Kidney (tissue), 22 donors: ENCODE results near the gene PLEK. TPM values are rescaled to one million over a fixed set of nuclear protein-coding genes. Genes with fewer than 3 reads are reported as not detected.

Experiments used
- DNase-seq, 5 donors: peaks; one replicate each; pipeline ENCODE4 v3.0.0-alpha.2; 2013 to 2020
- FAIRE-seq: peaks from 2 replicates; lab custom pipeline; 2012; peaks lifted over from hg19 to GRCh38; lab: Jason Lieb, UNC
- H3K27ac ChIP-seq, 2 donors: one replicate each; pipeline ENCODE4 v1.7.0; 2013; ENCODE audit warnings: low read depth in 2 of 2, low read length in 2 of 2, inconsistent platforms in 1 of 2
- H3K27me3 ChIP-seq: one replicate; pipeline ENCODE4 v1.7.1; 2013; ENCODE audit warnings: low read length, inconsistent platforms; ENCODE audit not compliant: control insufficient read depth, insufficient read depth
- H3K36me3 ChIP-seq, 3 donors: one replicate each; pipeline versions ENCODE4 v1.7.0 to v1.7.1; 2013; ENCODE audit warnings: low read length in 3 of 3, control low read depth in 1 of 3, inconsistent platforms in 1 of 3; ENCODE audit not compliant: insufficient read depth in 3 of 3, control insufficient read depth in 2 of 3
- H3K4me1 ChIP-seq, 3 donors: one replicate each; pipeline versions ENCODE4 v1.7.0 to v1.7.1; 2013; ENCODE audit warnings: low read length in 3 of 3, inconsistent platforms in 1 of 3, low read depth in 1 of 3; ENCODE audit not compliant: control insufficient read depth in 2 of 3, insufficient read depth in 2 of 3
- H3K4me3 ChIP-seq, 3 donors: one replicate each; pipeline versions ENCODE4 v1.7.0 to v1.8.1; 2013; ENCODE audit warnings: low read length in 3 of 3, control low read depth in 1 of 3, inconsistent platforms in 1 of 3
- H3K9ac ChIP-seq, 3 donors: one replicate each; pipeline versions ENCODE4 v1.7.0 to v1.7.1; 2013; ENCODE audit warnings: low read length in 3 of 3, control low read depth in 1 of 3, inconsistent platforms in 1 of 3
- H3K9me3 ChIP-seq, 3 donors: one replicate each; pipeline versions ENCODE4 v1.7.0 to v1.7.1; 2013; ENCODE audit warnings: low read length in 3 of 3, control low read depth in 1 of 3, inconsistent platforms in 1 of 3; ENCODE audit not compliant: control insufficient read depth in 2 of 3, insufficient read depth in 1 of 3
- intact Hi-C: fragments of 100-400 bp; cut with DNase I; formaldehyde crosslinking; loops from one replicate; pipeline ENCODE4 v1.11.1; 2022
- long read RNA-seq, 10 donors: library from polyadenylated mRNA in 1 of 10; unstranded in 1 of 10; transcript quantifications; one replicate each; pipeline ENCODE4 v2.0.0 and lab custom pipeline, GENCODE V29; 2021 to 2026
- polyA plus RNA-seq: library from polyadenylated mRNA; stranded (reverse); fragments of 350-450 nt; fragmentation: Illumina TruSeq; extraction: RNeasy Lipid Tissue Mini Kit (QIAGEN cat#74804); gene quantifications from one replicate; pipeline ENCODE4 v1.2.3, GENCODE V29; 2014; ENCODE audit warnings: low read depth, low replicate concordance; ENCODE audit not compliant: insufficient read depth
- total RNA-seq: library from RNA; stranded (reverse); fragmentation: NEBNext Ultra II Directional; extraction: Animal tissue kit (Norgen Biotek cat#: 25700); gene quantifications from one replicate; pipeline ENCODE4 v1.2.1, GENCODE V29; 2021
- TF ChIP-seq, protein P1 (sequence below): IDR thresholded peaks from 3 replicates; pipeline ENCODE4 v1.5.1; 2012; ENCODE audit warnings: mild to moderate bottlenecking, moderate library complexity, borderline replicate concordance; ENCODE audit not compliant: insufficient read depth; ENCODE audit errors: extremely low read depth
- donor health status: control.
- donor health status: control.
- donor health status: control.
- donor health status: control.
- donor health status: control.
- donor health status: DM: yes; HTN: yes; CAD: no.
- donor health status: Normal renal cell carcinoma (clear cell type).

Gene PLEK, protein sequence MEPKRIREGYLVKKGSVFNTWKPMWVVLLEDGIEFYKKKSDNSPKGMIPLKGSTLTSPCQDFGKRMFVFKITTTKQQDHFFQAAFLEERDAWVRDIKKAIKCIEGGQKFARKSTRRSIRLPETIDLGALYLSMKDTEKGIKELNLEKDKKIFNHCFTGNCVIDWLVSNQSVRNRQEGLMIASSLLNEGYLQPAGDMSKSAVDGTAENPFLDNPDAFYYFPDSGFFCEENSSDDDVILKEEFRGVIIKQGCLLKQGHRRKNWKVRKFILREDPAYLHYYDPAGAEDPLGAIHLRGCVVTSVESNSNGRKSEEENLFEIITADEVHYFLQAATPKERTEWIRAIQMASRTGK
- total RNA-seq, result 17.3 TPM
- polyA plus RNA-seq, result 2.8 TPM
- long read RNA-seq, donor 1, partial matches to known transcripts, result 0 of 3 reads
- long read RNA-seq, donor 1, other reads (novel, unspliced or antisense), result 0 of 3 reads
- long read RNA-seq, donor 2, result 0 reads
- long read RNA-seq, donor 3, partial matches to known transcripts, result 0 of 2 reads
- long read RNA-seq, donor 3, other reads (novel, unspliced or antisense), result 0 of 2 reads
- long read RNA-seq, donor 4, partial matches to known transcripts, result 0 of 2 reads
- long read RNA-seq, donor 4, other reads (novel, unspliced or antisense), result 0 of 2 reads
- long read RNA-seq, donor 5, result 0 reads
- long read RNA-seq, donor 6, partial matches to known transcripts, result 0 of 4 reads
- long read RNA-seq, donor 6, other reads (novel, unspliced or antisense), result 0 of 4 reads
- long read RNA-seq, donor 7, transcript PLEK-201 (9 exons, 2,869 nt), result major isoform, 5 of 8 reads
- long read RNA-seq, donor 7, partial matches to known transcripts, result 1 of 8 reads
- long read RNA-seq, donor 7, other reads (novel, unspliced or antisense), result 2 of 8 reads
- long read RNA-seq, donor 8, partial matches to known transcripts, result 0 of 1 reads
- long read RNA-seq, donor 8, other reads (novel, unspliced or antisense), result 0 of 1 reads
- long read RNA-seq, donor 9, partial matches to known transcripts, result 0 of 2 reads
- long read RNA-seq, donor 9, other reads (novel, unspliced or antisense), result 0 of 2 reads
- long read RNA-seq, donor 10, partial matches to known transcripts, result 0 of 1 reads
- long read RNA-seq, donor 10, other reads (novel, unspliced or antisense), result 0 of 1 reads

DNA sequence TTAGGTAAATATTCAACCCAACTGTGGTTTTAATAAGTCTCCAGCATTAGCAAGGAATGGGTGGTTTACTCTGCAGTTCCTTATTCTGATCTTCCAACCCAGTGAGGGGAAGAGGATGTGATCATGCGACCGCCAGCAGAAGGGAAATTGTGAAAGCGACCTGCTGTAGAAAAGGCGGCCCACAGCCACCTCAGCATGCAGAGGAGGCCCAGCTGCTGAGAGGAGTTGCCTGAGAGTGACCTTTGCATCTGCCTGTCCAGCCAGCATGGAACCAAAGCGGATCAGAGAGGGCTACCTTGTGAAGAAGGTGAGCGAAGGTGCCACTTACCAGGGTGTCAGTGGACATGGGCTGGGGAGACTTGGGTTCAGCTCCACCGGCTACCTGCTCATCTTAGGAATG is at the start of gene PLEK:
PLEK (plus strand) TSS at position 196 of the 400 bp plus-strand sequence; CDS start at position 266, 70 bp downstream.
- Histone ChIP-seq H3K27me3 (no peaks in the 10 kb centered on the region), H3K9me3 (no peaks in the 10 kb centered on the region), H3K9ac (no peak within 1 kb of the TSS), H3K36me3 (no peaks in the 10 kb centered on the region), H3K4me3 (peak within 1 kb of the TSS in 1 of 3 donors; percentile 10), H3K4me1 (peaks cover 0 to 4% (median 0%) of the 10 kb centered on the region in 3 donors), H3K27ac (no peak within 1 kb of the TSS)
- FAIRE-seq (no peak), DNase-seq (peak in 2 of 5 donors; percentile 14 to 66)
- intact Hi-C loops, result no loop called here
- TF ChIP-seq, protein P1, sequence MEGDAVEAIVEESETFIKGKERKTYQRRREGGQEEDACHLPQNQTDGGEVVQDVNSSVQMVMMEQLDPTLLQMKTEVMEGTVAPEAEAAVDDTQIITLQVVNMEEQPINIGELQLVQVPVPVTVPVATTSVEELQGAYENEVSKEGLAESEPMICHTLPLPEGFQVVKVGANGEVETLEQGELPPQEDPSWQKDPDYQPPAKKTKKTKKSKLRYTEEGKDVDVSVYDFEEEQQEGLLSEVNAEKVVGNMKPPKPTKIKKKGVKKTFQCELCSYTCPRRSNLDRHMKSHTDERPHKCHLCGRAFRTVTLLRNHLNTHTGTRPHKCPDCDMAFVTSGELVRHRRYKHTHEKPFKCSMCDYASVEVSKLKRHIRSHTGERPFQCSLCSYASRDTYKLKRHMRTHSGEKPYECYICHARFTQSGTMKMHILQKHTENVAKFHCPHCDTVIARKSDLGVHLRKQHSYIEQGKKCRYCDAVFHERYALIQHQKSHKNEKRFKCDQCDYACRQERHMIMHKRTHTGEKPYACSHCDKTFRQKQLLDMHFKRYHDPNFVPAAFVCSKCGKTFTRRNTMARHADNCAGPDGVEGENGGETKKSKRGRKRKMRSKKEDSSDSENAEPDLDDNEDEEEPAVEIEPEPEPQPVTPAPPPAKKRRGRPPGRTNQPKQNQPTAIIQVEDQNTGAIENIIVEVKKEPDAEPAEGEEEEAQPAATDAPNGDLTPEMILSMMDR, result no peak

DNA sequence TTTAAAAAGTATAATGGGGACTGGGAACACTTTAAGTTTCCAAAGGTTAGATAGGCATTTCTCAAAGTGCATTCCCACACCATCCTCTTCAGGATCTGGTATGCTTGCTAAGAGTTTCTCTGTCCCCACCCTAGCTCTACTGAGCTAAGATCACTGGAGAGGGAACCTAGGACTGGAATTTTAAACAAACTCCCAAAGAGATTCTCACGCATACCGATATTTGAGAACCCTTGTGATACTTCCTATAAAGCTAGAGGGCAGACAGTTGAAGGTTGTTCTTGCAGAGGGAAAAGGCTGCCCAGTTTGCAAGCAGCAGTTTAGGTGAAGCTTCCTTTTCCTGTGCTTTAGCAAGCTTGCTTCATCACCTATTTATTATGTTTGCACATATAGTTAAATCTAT is 49.0 kb upstream of the PLEK start:
- intact Hi-C loops, result no loop called here
- no peaks in the 10 kb centered on the region for H3K36me3 ChIP-seq
- no peaks in the 10 kb centered on the region for H3K27me3 ChIP-seq
- no peak overlapping the region for H3K4me3 ChIP-seq
- TF ChIP-seq, protein P1, result no peak
- H3K9me3 ChIP-seq, result no peaks in the 10 kb centered on the region
- DNase-seq (no peak), FAIRE-seq (no peak)
- no peak overlapping the region for H3K9ac ChIP-seq
- H3K27ac ChIP-seq, result no peak overlapping the region
- H3K4me1 ChIP-seq, result peaks cover 0 to 8% (median 0%) of the 10 kb centered on the region in 3 donors

DNA sequence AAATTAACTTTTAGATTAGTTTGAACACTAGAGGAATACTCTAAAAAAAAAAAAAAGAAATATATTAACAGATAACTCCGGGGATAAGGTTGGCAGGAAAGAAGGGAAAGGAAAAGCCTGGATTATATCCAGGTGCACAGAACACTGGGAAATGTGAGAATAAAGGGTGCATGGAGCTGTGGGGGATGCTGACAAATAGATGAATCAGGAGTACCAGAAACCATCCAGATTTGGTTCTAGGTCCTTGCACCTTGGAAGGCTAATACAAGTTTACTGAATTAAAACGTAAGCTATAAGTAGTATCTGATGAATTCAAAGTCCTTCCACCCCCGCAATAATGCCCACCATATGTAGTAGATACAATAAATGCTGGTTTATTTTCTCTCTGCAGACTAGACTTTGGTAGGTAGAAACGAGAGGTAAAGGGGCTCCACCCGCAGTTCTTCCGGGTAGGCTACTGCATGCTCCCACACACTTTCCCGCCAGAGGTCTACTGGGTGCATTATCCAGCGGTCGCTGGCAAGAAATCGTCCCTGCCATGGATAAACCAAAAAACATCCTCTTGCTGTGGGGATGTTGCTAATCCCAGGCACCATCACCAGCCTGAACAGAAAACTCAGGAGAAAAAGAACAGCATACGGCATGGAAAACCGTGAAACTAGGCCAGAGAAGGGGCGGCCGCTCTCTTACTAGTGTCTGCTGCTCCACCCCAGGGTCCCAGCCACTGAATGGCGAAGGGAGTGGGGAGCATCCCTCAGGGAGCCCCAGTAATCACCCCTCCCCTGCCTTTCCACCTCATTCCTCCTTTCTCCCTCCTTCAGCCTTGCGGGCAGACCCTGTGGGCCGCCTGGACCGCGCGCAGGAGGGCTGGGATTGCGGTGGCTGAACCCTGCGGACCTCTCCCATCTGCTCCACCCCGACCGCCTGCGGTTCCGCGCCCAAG is 46.8 kb upstream of the PLEK start:
- peak overlapping the region; percentile 83 to 89 for H3K27ac ChIP-seq
- peak overlapping the region; percentile 59 to 71 (median 66) for H3K4me3 ChIP-seq
- DNase-seq (peak in 3 of 5 donors; percentile 17 to 67 (median 40)), FAIRE-seq (no peak)
- H3K9ac ChIP-seq, result peak overlapping the region in 2 of 3 donors; percentile 21 to 75
- H3K36me3 ChIP-seq, result no peaks in the 10 kb centered on the region
- H3K9me3 ChIP-seq, result no peaks in the 10 kb centered on the region
- no peaks in the 10 kb centered on the region for H3K27me3 ChIP-seq
- TF ChIP-seq, protein P1, result no peak
- H3K4me1 ChIP-seq, result peaks cover 0 to 8% (median 0%) of the 10 kb centered on the region in 3 donors
- intact Hi-C loops, result no loop called here
